Liver (tissue), 9 donors: ENCODE results near the gene ZNF398. TPM values are rescaled to one million over a fixed set of nuclear protein-coding genes. Genes with fewer than 3 reads are reported as not detected.
A peak's percentile ranks its signal among the peaks of the same experiment; 100 is the strongest.
"Not testable (repeated sequence)": the region's sequence is repeated elsewhere in the genome, so short reads cannot be mapped to it uniquely, and the experiment has no call there.

ENCODE experiments used
- DNase-seq: peaks from one replicate; pipeline ENCODE4 v3.0.0-alpha.2; 2017; ENCODE audit warnings: low spot score
- H3K27ac ChIP-seq, 2 donors: one replicate each; pipeline ENCODE4 v1.7.0; 2013; ENCODE audit warnings: inconsistent platforms in 2 of 2, low read length in 2 of 2, control low read depth in 1 of 2, low read depth in 1 of 2, mild to moderate bottlenecking in 1 of 2
- H3K27me3 ChIP-seq, 4 donors: one replicate each; pipeline versions ENCODE4 v1.6.1 to v1.7.0; 2013; ENCODE audit warnings: low read length in 3 of 4, inconsistent platforms in 1 of 4, mild to moderate bottlenecking in 1 of 4, moderate library complexity in 1 of 4; ENCODE audit not compliant: control insufficient read depth in 4 of 4, insufficient read depth in 4 of 4
- H3K36me3 ChIP-seq, 4 donors: one replicate each; pipeline versions ENCODE4 v1.6.1 to v1.7.0; 2013; ENCODE audit warnings: low read length in 3 of 4, mild to moderate bottlenecking in 3 of 4, low read depth in 1 of 4, moderate library complexity in 1 of 4; ENCODE audit not compliant: control insufficient read depth in 4 of 4, insufficient read depth in 3 of 4
- H3K4me1 ChIP-seq, 4 donors: one replicate each; pipeline versions ENCODE4 v1.6.1 to v1.7.0; 2013; ENCODE audit warnings: low read length in 3 of 4, mild to moderate bottlenecking in 3 of 4, moderate library complexity in 1 of 4; ENCODE audit not compliant: control insufficient read depth in 4 of 4, insufficient read depth in 4 of 4
- H3K4me3 ChIP-seq, 3 donors: one replicate each; pipeline versions ENCODE4 v1.6.1 to v1.7.0; 2013; ENCODE audit warnings: low read length in 3 of 3, control low read depth in 1 of 3, low read depth in 1 of 3, mild to moderate bottlenecking in 1 of 3
- H3K9ac ChIP-seq, 2 donors: one replicate each; pipeline ENCODE4 v1.7.0; 2013; ENCODE audit warnings: low read length in 2 of 2, mild to moderate bottlenecking in 2 of 2, moderate library complexity in 2 of 2, control low read depth in 1 of 2, low read depth in 1 of 2
- H3K9me3 ChIP-seq, 4 donors: one replicate each; pipeline versions ENCODE4 v1.6.1 to v1.7.0; 2013; ENCODE audit warnings: low read length in 3 of 4; ENCODE audit not compliant: control insufficient read depth in 4 of 4
- FOXA1 ChIP-seq: IDR thresholded peaks from 2 replicates; pipeline ENCODE4 v1.6.1; 2016; ENCODE audit warnings: antibody characterized with exemption
- GABPA ChIP-seq, 2 donors: IDR thresholded peaks in 1 of 2; conservative IDR thresholded peaks in 1 of 2; 2 replicates each; pipeline ENCODE4 v1.6.1; 2016; ENCODE audit warnings: antibody characterized with exemption in 2 of 2, mild to moderate bottlenecking in 1 of 2, moderate library complexity in 1 of 2
- HNF4A ChIP-seq, 2 donors: conservative IDR thresholded peaks; 2 replicates each; pipeline ENCODE4 v1.6.1; 2016; ENCODE audit warnings: antibody characterized with exemption in 2 of 2, mild to moderate bottlenecking in 2 of 2
- HNF4G ChIP-seq: IDR thresholded peaks from 2 replicates; pipeline ENCODE4 v1.6.1; 2016; ENCODE audit warnings: antibody characterized with exemption
- JUND ChIP-seq, 2 donors: IDR thresholded peaks; 2 replicates each; pipeline ENCODE4 v1.6.1; 2016; ENCODE audit warnings: antibody characterized with exemption in 2 of 2
- NR2F2 ChIP-seq: IDR thresholded peaks from 2 replicates; pipeline ENCODE4 v1.6.1; 2016; ENCODE audit warnings: antibody characterized with exemption
- SP1 ChIP-seq: IDR thresholded peaks from 2 replicates; pipeline ENCODE4 v1.6.1; 2018; ENCODE audit warnings: antibody characterized with exemption, mild to moderate bottlenecking
- TAF1 ChIP-seq: conservative IDR thresholded peaks from 2 replicates; pipeline ENCODE4 v1.6.1; 2016; ENCODE audit warnings: antibody characterized with exemption, mild to moderate bottlenecking
- YY1 ChIP-seq: IDR thresholded peaks from 2 replicates; pipeline ENCODE4 v1.6.1; 2016; ENCODE audit warnings: antibody characterized with exemption, mild to moderate bottlenecking
- WGBS: extraction: QIAGEN DNeasy Blood & Tissue Kit; methylation state at CpG from one replicate; pipeline ENCODE4 v1.1.7; 2013; 5-methylcytosine and 5-hydroxymethylcytosine counted together
- polyA plus RNA-seq, 2 donors: library from polyadenylated mRNA; stranded (reverse) in 1 of 2; unstranded in 1 of 2; fragments of 200-250 nt in 1 of 2; fragments of >200 nt in 1 of 2; fragmentation: Nextera tagmentation in 1 of 2; extraction: Ambion mirVana in 1 of 2; gene quantifications; one replicate each; pipeline versions ENCODE4 v1.2.1 to v1.2.3, GENCODE V29; 2013 to 2015
- total RNA-seq, 2 donors: library from RNA; depleted of rRNA; stranded (reverse); fragments of >200 nt; gene quantifications; one replicate each; pipeline ENCODE4 v1.2.3, GENCODE V29; 2014
- TF ChIP-seq, protein P1 (sequence below): IDR thresholded peaks from 2 replicates; pipeline ENCODE4 v1.6.1; 2016; ENCODE audit warnings: antibody characterized with exemption
- TF ChIP-seq, protein P2 (sequence below): fragments of 150-350 bp; IDR thresholded peaks from 2 replicates; pipeline ENCODE4 v1.5.1; 2017; ENCODE audit warnings: improper control_type of control experiment, low read depth, low read length; ENCODE audit not compliant: missing input control
- TF ChIP-seq, protein P3 (sequence below): IDR thresholded peaks from 2 replicates; pipeline ENCODE4 v1.6.1; 2016; ENCODE audit warnings: antibody characterized with exemption
- donor health status: healthy.
- donor health status: healthy.
- donor health status: healthy.
- donor health status: healthy.
- donor health status: healthy.

Gene ZNF398
- total and polyA plus RNA-seq, 4 donors = 1.5 to 7.8 (median 4.5) TPM

DNA sequence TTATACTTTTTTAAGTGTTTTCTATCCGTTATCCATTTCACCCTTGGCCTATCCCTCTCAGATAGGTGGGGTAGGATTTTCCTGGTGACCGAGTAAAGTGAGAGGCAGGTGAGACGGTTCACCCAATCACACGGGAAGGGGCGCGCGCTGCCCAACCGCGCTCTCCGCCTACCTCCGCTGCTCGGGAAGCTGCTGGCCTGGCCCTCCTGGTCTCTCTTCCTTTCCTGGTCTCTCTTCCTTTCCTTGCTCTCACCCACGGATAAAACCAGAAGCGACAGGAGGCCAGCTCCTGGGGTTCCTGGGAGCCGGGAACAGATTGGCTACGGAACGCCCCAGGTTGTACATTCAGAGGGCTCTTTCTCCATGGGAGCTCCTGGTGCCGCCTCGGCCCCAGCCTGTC, 77.9 kb downstream of the ZNF398 start (continued):
- no peak for TF ChIP-seq NR2F2

DNA sequence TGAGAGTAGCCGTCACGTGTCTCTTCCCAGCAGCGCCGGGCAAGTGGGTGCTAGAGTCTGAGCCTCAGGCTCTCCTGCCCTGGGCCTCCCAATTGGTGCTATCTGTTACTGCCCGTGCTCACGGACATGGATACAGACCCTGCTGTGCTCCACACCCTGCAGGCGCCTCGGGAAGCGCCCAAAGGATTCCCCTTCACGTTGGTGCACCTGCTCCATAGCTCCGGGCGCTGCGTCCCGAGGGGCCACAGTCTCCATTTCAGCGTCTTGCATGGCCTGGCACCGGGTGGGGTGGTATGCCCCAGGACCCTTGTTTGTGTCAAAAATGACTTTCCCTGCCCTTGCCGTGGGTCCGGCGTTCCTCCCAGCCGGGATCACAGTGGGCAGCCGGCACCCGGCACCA, 78.4 kb downstream of the ZNF398 start:
- DNase-seq = no peak
- Histone ChIP-seq H3K9ac (no peak overlapping the region), H3K4me3 (no peak overlapping the region), H3K27ac (no peak overlapping the region), H3K27me3 (no peaks in the 10 kb centered on the region), H3K4me1 (peaks cover 0 to 4% (median 0%) of the 10 kb centered on the region in 4 donors), H3K9me3 (no peaks in the 10 kb centered on the region), H3K36me3 (peaks cover 5 to 28% (median 15%) of the 10 kb centered on the region in 4 donors)
- no peak for TF ChIP-seq TAF1
- TF ChIP-seq, protein P1, sequence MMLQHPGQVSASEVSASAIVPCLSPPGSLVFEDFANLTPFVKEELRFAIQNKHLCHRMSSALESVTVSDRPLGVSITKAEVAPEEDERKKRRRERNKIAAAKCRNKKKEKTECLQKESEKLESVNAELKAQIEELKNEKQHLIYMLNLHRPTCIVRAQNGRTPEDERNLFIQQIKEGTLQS = no peak
- 95% methylated on average over 22 of the region's 22 CpGs for WGBS

DNA sequence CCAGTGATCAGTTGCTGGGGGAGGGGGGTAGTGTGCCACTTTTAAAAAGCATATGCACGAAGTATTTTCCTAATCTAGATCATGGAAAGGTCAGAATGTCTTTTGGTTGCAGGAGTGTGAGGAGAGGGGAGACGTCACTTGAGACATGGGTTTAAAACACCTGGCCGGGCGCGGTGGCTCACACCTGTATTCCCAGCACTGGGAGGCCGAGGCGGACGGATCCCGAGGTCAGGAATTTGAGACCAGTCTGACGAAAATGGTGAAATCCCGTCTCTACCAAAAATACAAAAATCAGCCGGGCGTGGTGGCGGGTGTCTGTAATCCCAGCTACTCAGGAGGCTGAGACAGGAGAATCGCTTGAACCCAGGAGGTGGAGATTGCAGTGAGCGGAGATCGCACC, 79.1 kb downstream of the ZNF398 start:
- H3K4me1 ChIP-seq, H3K4me3 ChIP-seq, H3K9me3 ChIP-seq, H3K9ac ChIP-seq, H3K27ac ChIP-seq, DNase-seq, H3K27me3 ChIP-seq: not testable (repeated sequence)
- WGBS = 95% methylated on average over 17 of the region's 17 CpGs
- peaks cover 4 to 21% (median 12%) of the 10 kb centered on the region in 4 donors for H3K36me3 ChIP-seq

DNA sequence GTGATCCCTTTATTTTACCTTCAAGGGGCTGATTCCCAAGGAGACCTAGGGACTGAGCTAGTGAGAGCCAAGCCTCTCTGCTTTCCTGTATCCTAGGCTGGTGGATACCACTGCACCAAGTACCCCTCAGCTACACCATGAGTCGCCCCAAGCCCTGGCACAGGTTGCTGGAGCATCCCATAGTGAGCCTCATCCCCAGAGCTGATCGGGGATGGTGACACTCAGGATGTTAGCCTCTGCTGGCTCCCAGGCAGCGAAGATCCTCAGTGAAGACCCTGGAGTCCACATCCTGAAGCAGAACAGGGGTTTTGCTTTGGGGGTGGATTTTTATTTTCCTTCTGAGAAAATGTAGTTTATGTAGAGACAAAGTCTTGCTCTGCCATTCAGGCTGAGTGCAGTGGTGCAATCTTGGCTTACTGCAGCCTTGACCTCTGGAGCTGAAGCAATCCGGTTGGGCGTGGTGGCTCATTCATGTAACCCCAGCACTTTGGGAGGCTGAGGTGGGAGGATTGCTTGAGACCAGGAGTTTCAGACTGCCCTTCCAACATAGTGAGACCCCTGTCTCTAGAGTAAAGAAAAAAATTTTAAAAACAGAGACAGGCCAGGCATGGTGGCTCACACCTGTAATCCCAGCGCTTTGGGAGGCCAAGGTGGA, 79.7 kb downstream of the ZNF398 start:
- Histone ChIP-seq H3K36me3 (peaks cover 4 to 16% (median 9%) of the 10 kb centered on the region in 4 donors), H3K9ac (no peak overlapping the region), H3K4me1 (peaks cover 0 to 4% (median 0%) of the 10 kb centered on the region in 4 donors), H3K27ac (no peak overlapping the region), H3K4me3 (no peak overlapping the region), H3K27me3 (no peaks in the 10 kb centered on the region), H3K9me3 (no peaks in the 10 kb centered on the region)
- 58% methylated on average over 6 of the region's 6 CpGs for WGBS
- DNase-seq = no peak
- TF ChIP-seq NR2F2 (no peak), HNF4A (conservative IDR thresholded peaks at IDR 0.05) (peak; percentile 33 to 52)

DNA sequence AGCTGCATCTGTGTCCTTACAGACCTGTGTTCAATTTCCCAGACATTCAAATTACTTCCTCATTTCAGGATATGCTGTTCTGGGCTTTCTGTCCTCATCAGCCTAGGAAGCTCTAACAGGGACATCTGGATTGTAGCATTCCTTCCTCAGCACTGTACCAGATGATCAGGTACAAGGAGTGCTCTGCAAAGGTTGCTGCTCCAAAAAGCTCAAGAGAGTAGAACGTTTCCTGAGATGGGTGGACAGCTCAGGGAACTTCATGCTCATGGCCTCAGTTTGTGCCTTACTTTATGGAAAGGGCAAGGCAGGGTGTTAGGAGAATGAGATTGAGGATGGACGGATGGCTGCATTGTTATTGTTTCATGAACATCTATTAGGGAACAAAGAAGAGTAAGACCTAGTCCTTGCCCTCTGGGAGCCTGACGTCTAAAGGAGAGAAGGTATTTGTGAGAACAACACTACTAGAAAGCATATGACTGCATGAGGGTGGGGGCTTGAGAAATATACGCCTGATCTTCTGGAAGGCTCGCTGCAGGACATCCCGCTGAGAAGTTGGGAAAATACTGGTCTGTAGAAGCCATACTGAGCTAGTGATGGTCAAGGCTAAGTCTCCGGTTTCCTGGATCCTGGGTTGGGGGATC, 81.7 kb downstream of the ZNF398 start:
- WGBS = 65% methylated on average over 7 of the region's 7 CpGs
- Histone ChIP-seq H3K9me3 (no peaks in the 10 kb centered on the region), H3K27ac (no peak overlapping the region), H3K36me3 (peaks cover 0 to 9% (median 7%) of the 10 kb centered on the region in 4 donors), H3K27me3 (no peaks in the 10 kb centered on the region), H3K4me1 (peaks cover 0 to 4% (median 0%) of the 10 kb centered on the region in 4 donors), H3K4me3 (no peak overlapping the region), H3K9ac (no peak overlapping the region)
- no peak for DNase-seq
- TF ChIP-seq, protein P1 = no peak
- TF ChIP-seq YY1 (no peak), HNF4G (no peak), JUND (IDR thresholded peaks at IDR 0.05) (no peak), GABPA (IDR thresholded peaks at IDR 0.05 in 1 of 2, conservative IDR thresholded peaks at IDR 0.05 in 1 of 2) (no peak), SP1 (no peak), FOXA1 (no peak), HNF4A (conservative IDR thresholded peaks at IDR 0.05) (no peak)
- TF ChIP-seq, protein P2, sequence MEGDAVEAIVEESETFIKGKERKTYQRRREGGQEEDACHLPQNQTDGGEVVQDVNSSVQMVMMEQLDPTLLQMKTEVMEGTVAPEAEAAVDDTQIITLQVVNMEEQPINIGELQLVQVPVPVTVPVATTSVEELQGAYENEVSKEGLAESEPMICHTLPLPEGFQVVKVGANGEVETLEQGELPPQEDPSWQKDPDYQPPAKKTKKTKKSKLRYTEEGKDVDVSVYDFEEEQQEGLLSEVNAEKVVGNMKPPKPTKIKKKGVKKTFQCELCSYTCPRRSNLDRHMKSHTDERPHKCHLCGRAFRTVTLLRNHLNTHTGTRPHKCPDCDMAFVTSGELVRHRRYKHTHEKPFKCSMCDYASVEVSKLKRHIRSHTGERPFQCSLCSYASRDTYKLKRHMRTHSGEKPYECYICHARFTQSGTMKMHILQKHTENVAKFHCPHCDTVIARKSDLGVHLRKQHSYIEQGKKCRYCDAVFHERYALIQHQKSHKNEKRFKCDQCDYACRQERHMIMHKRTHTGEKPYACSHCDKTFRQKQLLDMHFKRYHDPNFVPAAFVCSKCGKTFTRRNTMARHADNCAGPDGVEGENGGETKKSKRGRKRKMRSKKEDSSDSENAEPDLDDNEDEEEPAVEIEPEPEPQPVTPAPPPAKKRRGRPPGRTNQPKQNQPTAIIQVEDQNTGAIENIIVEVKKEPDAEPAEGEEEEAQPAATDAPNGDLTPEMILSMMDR = no peak
- TF ChIP-seq, protein P3, sequence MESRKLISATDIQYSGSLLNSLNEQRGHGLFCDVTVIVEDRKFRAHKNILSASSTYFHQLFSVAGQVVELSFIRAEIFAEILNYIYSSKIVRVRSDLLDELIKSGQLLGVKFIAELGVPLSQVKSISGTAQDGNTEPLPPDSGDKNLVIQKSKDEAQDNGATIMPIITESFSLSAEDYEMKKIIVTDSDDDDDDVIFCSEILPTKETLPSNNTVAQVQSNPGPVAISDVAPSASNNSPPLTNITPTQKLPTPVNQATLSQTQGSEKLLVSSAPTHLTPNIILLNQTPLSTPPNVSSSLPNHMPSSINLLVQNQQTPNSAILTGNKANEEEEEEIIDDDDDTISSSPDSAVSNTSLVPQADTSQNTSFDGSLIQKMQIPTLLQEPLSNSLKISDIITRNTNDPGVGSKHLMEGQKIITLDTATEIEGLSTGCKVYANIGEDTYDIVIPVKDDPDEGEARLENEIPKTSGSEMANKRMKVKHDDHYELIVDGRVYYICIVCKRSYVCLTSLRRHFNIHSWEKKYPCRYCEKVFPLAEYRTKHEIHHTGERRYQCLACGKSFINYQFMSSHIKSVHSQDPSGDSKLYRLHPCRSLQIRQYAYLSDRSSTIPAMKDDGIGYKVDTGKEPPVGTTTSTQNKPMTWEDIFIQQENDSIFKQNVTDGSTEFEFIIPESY = no peak
